ENCODE results near the gene UNCX.
"Not testable (repeated sequence)": the region's sequence is repeated elsewhere in the genome, so short reads cannot be mapped to it uniquely, and the experiment has no call there.

UNCX gene

GRCh38 chr7:1259621-1260243 is 27.1 kb downstream of the UNCX start:
- no peak for DNase-seq

GRCh38 chr7:1260244-1260635 is 27.6 kb downstream of the UNCX start:
- no peak for DNase-seq

DNA sequence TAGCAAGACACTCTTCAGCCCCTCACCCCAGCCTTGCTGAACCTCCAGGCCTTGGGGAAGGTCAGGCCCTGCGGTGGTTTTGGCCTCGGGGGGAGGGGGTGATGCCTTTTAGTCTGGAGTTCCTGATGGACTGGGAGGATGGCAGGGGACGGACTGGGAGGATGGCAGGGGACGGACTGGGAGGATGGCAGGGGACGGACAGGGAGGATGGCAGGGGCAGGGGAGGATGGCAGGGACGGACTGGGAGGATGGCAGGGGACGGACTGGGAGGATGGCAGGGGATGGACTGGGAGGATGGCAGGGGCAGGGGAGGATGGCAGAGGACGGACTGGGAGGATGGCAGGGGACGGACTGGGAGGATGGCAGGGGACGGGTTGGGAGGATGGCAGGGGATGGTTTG is 28.4 kb downstream of the UNCX start:
- DNase-seq, result not testable (repeated sequence)

GRCh38 chr7:1262441-1262840 is 29.8 kb downstream of the UNCX start:
- no peak for DNase-seq

- no peak for DNase-seq
Observed at GRCh38 chr7:1263391-1263951, 30.8 kb downstream of the UNCX start.

DNA sequence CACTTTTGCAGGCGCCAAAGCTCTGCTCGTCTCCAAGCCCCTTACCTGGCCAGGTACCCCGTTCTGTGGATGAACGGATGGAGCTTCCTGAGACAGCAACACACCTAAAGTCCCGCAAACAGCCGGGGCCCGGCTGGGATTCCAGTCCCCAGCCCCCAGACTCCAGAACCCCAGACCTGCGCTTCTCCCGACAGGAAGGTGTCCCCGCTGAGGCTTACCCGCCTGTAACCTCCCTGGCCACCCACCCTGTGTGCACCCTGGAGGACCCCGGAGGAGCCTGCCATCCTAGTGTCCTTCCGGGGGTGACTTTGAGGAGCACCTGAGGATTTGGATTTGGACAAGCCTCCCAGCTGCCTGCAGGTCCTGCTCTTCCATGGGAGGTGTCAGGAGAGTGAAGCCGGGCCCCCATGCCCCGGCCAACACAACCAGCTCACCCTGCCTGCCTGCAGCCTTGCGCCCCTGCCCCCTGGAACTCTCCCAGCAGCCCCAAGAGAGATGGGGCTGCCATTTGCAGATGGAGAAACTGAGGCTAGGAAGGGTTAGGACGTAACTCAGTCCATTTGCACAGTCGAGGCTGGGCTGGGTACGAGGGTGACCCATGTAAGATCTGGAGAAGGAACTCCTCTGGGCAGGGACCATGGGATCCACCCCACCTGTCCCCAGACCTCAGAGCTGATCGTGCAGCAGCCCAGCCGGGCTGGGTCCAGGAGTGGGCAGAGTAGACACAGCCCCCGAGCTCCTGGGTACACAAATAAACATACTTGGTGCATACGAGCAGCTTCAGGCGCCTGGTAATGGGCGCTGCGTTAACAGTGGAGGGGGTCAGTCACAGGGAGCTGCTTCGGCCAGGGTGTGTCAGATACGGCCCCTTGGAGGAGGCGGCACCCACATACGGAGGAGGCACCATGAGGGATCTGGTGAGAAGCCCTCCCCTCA is 31.9 kb downstream of the UNCX start:
- DNase-seq, result no peak

- DNase-seq, result no peak
Observed at GRCh38 chr7:1267016-1267900, 34.6 kb downstream of the UNCX start.

DNA sequence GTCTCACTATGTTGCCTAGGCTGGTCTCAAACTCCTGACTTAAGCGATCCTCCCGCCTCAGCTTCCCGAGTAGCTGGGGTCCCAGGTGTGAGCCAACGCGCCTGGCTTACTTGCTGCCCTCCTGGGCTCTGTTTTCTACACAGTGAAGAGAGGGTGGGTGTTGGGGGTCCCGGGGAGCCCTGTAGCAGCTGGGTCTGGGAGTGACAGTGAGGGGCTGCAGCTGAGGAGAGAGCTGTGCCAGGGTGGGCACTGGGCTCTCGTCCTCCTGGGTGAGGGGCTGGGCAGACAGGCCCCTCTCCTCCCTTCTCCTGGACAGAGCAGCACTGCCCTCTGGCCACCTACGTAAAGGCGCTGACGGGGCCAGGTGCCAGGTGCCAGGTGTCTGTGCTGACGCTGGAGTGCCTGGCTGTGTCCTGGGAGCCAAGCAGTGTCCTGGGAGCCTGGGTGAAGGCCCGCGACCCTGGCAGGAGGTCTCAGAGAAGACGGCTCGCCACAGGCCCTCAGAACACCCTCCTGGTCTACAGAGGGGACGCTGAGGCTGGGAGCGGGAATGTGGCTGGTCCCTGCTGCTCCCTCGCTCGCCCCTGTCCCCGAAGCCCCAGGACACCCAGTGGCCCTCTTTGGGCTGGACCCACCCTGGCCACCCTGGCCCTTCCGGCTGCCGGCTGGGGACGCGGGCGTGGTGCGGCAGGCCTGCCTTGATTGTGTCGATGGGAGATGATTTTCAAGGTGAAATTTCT is 35.6 kb downstream of the UNCX start:
- DNase-seq, result no peak

- DNase-seq, result no peak
Observed at GRCh38 chr7:1268866-1269265, 36.2 kb downstream of the UNCX start.

- no peak for DNase-seq
Observed at GRCh38 chr7:1269336-1269890, 36.7 kb downstream of the UNCX start.

DNA sequence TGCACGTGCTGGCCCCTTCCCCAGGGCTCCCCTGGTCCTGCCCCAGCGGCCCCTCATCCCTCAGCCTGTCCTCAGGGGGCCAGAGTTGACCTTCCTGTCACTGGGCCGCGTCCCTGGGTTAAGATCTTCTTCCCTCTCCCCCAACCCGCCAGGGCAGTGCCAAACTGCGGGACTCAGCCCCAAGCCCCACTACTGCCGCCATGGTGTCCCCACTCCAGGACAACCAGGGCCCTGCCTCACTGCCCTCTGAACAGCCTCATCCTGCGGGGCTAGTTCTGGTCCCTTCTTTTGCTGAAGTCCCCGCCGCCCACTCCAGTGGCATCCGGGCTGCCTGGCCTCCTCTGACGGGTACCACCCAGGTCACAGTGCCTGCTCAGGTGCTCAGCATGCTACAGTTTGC is 37.5 kb downstream of the UNCX start:
- DNase-seq, result no peak

- DNase-seq, result no peak
Observed at GRCh38 chr7:1271046-1271445, 38.4 kb downstream of the UNCX start.

GRCh38 chr7:1271656-1272055 is 39.0 kb downstream of the UNCX start:
- DNase-seq, result no peak

GRCh38 chr7:1272136-1272535 is 39.5 kb downstream of the UNCX start:
- DNase-seq, result not testable (repeated sequence)

DNA sequence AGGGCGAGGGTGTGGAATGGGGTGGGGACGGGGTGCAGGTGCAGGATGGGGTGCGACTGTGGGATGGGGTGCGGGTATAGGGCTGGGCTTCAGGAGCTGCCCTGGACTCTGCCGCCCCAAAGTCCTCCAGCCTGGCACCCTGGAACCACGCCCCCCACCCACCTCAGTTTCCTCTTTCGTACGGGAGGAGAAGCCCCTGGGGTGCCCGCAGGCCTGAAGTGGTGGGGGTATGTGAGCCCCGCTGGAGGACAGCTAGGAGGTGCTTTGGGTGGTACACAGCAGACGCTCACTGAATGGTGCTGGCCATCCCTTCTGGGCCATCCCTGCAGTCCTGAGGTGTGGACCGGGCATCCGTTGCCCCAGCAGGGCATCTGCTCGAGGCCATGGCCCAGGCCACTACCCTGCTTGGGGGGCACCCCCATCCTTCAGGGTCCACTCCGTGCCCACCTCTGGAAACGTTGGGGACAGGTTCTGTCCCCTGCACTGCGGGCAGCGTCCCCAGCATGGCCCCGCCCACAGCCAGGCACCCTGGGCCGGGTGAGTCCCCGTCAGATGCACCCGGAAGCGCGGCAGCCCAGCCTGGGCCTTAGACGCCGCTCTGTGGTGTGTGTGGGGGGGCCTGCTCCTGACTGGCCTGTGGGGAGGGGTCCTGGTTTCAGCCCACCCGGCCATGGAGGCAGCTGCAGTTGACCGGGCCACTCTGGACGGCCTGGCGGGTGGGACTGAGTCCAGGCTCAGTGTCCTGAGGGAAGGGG is 41.6 kb downstream of the UNCX start:
- DNase-seq, result no peak

- DNase-seq, result no peak
Observed at GRCh38 chr7:1274876-1275375, 42.3 kb downstream of the UNCX start.

DNA sequence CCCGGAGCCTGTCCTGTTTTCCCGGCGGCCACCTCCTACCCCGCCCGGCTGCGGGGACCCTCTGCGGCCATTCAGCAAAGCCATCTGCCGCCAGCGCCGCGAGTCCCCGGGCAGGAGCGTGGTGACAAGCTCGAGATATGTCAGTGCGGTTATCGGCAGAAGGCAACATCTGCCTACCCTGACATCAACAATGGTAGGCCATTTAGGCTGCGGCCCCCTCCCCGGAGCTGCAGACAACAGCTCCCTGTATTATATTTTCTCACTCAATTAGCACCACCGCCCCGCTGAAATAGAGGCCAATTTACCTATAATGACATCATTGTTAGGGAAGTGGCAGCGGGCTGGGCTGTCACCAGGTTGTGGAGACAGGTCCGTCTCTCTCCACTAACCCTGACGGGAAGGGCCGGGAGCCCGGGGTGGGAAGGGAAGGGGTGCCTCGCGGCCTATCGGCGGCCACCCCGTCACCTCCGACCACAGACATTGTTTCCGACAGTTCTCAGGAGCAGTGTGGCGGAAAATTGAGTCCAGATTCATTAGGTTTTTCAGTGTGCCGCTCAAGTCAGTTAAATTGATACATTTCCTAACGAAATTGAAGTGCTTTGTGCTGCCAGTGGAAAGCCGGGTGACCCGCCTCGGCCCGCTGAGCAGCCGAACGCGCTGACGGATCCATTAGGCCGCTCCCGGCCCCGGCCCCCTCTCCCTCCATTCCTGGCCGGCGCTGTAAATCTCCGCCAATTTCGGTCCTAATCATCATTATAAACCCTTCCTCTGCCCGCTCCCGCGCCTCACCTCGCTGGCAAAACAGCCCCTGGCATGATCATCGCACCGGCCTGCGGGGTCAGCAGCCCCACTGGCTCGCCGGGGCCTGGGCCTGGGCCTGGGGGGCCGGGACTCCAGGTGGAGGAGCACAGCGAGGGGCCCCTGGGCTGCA is 43.0 kb downstream of the UNCX start:
- no peak for DNase-seq

DNA sequence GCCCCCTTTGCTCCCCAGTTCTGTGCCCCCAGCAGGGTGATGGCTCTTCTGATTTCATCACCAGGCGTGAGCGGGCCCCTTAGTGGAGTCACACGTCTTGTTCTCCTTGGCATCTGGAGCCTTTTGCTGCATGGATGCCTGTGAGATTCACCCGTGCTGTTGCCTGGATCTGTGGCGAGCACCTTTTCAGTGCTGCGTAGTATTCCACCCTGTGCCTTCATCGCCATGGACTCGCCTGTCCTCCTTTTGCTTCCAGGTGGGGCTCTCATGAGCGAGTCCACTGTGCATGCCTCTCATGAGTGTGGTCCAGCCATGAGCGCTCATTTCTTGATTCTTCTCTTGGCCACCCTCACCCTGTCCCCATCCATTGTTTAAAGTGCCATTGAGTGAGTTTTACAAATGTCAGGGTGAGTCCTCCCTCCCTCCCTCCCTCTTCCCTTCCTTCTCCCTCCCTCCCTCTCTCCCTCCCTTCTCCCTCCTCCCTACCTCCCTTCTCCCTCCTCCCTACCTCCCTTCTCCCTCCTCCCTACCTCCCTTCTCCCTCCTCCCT is 44.0 kb downstream of the UNCX start:
- no peak for DNase-seq

- no peak for DNase-seq
Observed at GRCh38 chr7:1278543-1278942, 45.9 kb downstream of the UNCX start.

- no peak for DNase-seq
Observed at GRCh38 chr7:1279041-1279440, 46.4 kb downstream of the UNCX start.

Data from bone marrow (tissue), 2 donors.